GM12892 (cell line): Measurements from ENCODE around the gene ANXA4.

ENCODE experiments used
- POLR2AphosphoS5 ChIP-seq: IDR thresholded peaks from 2 replicates; pipeline ENCODE4 v1.6.1; 2011; ENCODE audit warnings: low read depth, low read length, control low read depth
- TAF1 ChIP-seq: IDR thresholded peaks from 2 replicates; pipeline ENCODE4 v1.6.1; 2011; ENCODE audit warnings: low read depth, mild to moderate bottlenecking, control low read depth, low read length, borderline replicate concordance

DNA sequence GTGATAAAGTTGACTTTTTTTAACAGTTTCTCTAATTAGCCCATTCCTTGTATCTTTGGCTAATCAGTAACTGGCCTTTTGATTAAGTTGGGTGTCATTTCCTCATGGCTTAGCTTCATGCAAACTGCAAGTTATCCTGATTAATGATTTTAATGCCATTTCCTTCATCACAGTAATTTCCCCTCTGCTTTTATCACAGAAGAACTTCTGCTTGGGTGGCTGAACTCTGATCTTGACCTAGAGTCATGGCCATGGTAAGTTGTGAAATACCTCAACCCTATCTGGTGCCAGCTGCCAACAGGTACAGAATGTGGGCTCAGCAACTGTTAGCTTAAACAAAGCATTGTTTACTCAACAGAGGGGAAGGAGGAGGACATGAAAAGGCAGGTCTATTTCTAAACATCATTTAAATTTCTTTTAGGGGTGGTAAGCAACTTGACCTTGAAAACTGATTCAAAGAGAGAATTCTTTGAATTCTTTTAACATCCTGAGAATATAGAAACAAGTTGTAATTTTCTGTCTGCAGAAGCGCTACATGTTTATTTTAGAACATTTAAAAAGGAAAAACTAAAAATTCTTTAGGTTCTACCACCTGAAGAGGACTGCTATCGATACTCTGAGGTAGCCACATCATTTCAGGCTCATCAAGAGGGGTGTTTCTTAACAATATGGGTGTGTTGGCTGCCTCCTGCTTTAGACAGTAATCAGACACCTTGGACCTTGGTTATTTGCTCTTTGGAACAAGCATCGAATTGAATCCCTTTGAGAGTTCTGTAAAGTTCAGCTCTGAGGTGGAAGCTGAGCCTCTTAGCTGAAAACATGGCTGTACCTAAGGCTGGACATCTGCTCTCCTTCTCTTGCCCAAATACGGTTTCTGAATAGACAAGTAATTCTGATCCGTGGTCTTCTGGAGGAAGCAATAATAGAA is 39.7 kb downstream of the ANXA4 start:
- no peak for TF ChIP-seq POLR2AphosphoS5
- no peak for TF ChIP-seq TAF1
